Retinal pigment epithelial cell (primary cell): ENCODE measurements around the gene GPR18.

ENCODE experiments used
- DNase-seq: peaks from one replicate; pipeline ENCODE4 v3.0.0-alpha.2; 2010; ENCODE audit warnings: low read depth
- H3K4me3 ChIP-seq: 2 replicates; pipeline ENCODE4 v1.5.1; 2011; ENCODE audit warnings: mild to moderate bottlenecking, low read length, control low read depth, moderate library complexity
- TF ChIP-seq, protein P1 (sequence below): conservative IDR thresholded peaks from 2 replicates; pipeline ENCODE4 v1.5.1; 2011; ENCODE audit warnings: low read depth, low read length, control low read depth, inconsistent platforms

Gene GPR18

DNA sequence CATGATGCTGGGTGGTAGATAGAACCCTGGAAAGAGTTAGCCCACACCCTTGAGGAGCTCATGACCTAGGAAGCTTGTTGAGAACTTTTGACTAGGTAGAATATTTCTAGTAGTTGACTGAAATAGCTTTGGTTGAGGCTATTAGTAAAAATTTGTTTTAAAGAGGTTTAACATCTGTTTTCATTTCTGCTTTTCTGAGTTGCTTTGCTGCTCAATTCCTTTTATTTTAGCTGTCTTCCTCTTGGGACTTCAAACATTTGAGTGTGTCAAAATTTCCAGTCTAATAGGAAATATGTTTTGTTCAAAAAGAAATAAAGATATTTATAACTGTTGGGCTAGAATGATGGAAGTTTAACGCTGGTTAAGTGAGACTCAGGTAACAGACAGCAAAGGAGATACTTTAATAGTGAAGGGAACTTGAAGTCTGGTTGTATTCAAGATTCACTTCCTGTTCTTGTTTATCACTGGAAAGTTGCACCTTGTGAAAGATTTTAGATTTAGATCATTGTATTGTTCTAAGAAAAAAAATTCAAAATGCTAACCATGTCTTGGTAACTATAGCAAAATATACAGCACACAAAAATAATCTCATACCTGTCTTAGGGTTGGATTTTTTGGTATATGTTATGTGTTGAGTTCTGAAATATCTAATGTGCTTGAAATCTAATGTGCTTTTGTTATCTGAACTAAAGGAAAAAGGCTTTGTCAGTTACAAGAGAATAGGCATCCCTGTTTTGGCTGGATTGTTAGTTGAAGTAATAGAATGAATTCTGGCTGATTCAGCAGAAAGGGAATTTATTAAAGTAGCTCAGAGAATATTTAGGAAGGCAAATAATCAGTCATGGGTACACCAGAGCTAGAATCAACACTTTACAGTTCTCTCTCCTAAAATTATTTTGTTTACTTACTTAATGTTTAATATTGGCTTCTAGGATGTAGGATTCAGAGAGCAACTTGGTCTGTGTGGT is 24.4 kb upstream of the GPR18 start:
- no peak overlapping the region for H3K4me3 ChIP-seq
- no peak for DNase-seq

DNA sequence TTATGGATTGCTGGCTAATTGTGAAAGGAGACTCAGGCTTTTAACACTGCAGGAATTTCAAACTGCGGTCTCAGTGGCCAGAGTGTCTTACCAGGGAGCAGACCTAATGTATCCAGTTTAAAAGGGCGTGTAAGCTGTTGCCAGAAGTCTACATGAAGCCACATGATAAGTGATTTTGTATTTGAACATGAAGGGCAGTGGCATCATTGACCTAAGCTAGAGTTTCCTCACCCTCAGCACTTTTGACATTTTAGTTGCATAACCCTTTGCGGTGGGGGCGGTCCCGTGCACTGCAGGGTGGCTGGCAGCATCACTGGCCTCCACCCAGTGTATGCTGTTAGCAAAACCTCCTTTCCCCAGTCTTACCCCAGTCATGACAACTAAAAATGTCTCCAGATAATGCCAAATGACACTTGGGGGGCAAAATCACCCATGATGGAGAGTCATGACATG is 23.7 kb upstream of the GPR18 start:
- no peak overlapping the region for H3K4me3 ChIP-seq
- DNase-seq = no peak
- TF ChIP-seq, protein P1, sequence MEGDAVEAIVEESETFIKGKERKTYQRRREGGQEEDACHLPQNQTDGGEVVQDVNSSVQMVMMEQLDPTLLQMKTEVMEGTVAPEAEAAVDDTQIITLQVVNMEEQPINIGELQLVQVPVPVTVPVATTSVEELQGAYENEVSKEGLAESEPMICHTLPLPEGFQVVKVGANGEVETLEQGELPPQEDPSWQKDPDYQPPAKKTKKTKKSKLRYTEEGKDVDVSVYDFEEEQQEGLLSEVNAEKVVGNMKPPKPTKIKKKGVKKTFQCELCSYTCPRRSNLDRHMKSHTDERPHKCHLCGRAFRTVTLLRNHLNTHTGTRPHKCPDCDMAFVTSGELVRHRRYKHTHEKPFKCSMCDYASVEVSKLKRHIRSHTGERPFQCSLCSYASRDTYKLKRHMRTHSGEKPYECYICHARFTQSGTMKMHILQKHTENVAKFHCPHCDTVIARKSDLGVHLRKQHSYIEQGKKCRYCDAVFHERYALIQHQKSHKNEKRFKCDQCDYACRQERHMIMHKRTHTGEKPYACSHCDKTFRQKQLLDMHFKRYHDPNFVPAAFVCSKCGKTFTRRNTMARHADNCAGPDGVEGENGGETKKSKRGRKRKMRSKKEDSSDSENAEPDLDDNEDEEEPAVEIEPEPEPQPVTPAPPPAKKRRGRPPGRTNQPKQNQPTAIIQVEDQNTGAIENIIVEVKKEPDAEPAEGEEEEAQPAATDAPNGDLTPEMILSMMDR = no peak

More for the DNA sequence above, 24.4 kb upstream of the GPR18 start:
- TF ChIP-seq, protein P1 = no peak

DNA sequence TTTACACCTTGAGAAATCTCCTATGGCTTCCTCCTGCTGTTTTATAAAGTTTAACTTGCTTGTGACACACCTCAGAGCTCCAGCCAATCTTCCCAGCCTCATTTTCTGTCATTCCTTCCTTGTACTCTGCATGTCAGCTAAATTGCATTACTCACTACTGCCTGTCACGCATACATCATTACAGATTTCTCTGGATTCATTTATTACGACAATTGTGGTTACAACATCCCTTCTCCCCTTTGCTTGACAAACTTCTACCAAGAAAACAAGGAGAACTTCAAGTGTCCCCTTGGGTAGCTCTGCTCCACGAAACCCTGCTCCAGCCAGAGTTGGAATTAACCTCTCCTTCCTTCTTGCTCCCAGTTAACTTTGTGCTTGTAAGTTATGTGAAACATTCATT is 22.0 kb upstream of the GPR18 start:
- no peak for DNase-seq
- H3K4me3 ChIP-seq = no peak overlapping the region
- TF ChIP-seq, protein P1 = no peak

DNA sequence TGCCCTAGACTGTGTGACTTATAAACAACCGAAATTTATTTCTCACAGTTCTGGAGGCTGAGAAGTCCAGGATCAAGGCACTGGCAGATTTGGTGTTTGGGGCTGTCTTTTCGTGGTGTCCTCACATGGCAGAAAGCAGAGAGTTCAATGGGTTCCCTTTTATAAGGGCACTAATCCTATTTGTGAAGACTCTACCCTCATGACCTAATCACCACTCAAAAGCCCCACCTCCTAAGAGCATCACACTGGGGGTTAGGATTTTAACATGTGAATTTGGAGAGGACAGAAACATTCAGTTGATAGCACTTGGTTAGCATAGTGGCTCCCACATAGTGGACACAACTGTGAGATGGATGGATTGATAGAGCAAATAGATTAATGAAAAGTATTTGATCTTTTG is 21.5 kb upstream of the GPR18 start:
- no peak for DNase-seq
- no peak overlapping the region for H3K4me3 ChIP-seq
- TF ChIP-seq, protein P1 = no peak

DNA sequence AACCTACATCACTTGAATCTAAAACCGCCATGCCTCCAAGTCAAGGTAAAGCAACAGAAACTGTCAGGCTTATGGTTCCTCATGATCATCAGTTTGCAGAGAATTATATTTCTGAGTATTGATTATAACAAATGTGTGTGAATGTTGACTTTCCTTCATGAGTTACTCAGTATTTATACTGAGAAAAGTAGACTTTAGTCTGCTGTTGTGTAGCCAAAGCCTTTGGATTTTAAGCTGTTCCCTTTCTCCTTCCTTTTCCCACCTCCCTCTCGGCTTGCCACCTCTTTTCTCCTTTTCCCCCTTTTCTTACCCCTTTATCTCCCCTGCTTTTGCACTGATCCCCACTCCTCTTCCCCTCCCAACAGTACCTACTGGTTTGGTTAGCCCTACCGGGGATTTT is 20.7 kb upstream of the GPR18 start:
- DNase-seq = no peak
- TF ChIP-seq, protein P1 = no peak
- H3K4me3 ChIP-seq = no peak overlapping the region

DNA sequence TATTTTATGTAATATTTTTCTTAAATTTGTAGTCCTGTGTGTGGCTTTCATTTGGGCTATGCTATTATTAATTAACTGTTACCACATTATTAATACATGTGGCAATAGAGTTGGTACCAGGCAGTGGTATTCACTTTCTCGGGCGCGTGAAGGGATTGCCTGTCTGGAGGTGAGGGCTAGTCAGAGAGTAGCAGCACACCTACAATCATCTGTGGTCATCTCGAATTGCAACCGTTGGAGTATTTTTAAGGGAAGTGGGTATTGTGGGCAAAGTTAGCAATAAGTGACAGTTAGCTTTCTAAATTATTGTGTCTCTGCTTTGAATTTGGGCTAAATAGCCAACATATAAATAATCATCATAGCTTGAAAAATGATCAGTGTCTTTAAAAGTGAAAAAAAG is 20.0 kb upstream of the GPR18 start:
- no peak for DNase-seq
- TF ChIP-seq, protein P1 = no peak
- H3K4me3 ChIP-seq = no peak overlapping the region

DNA sequence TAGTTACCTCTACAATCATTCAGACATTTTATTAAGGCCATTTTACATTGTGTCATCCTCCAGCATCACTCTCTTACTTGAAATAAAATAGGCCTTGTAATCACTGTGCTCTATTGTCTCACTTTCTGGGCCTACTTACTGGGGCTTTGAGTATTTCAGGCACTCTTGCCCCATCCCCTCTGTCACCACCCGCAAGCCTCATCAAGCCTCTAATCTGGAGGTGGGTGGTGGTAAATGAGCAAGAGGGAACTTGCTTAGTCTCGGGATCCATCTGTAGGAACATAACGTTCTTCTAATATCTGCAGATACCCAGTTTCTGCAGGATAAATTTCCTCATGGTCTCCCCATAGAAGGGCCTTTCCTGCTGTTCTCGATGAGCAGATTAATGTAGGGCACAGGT is 19.4 kb upstream of the GPR18 start:
- TF ChIP-seq, protein P1 = no peak
- no peak overlapping the region for H3K4me3 ChIP-seq
- DNase-seq = no peak
